Measurements from ENCODE around the gene PPP1R8. TPM values are rescaled to one million over a fixed set of nuclear protein-coding genes. Genes with fewer than 3 reads are reported as not detected.
A peak's percentile ranks its signal among the peaks of the same experiment; 100 is the strongest.

Gene PPP1R8
- total RNA-seq, 1 experiment from 2014 or later: 57.4 TPM

- CTCF ChIA-PET: interaction anchor here (0.7 kb wide), 1 partner anchor 719 kb away, joined by 3 read pairs; no protein-coding TSS in a partner anchor
- Histone ChIP-seq H3K36me3 (ENCODE audit: control insufficient read depth in 1 of 2, insufficient read depth in 2 of 2, low read length in 2 of 2) (no peaks in the 10 kb centered on the region), H4K20me1 (ENCODE audit: insufficient read depth) (no peaks in the 10 kb centered on the region), H3K79me2 (ENCODE audit: insufficient read depth, low read length) (no peaks in the 10 kb centered on the region), H2AFZ (ENCODE audit: low read depth, low read length, poor library complexity, severe bottlenecking) (no peak overlapping the region), H3K4me2 (ENCODE audit: low read length) (peak overlapping the region; percentile 25; the same call in 1 of the 2 replicates), H3K9me2 (ENCODE audit: insufficient read depth) (no peaks in the 10 kb centered on the region), H3K27ac (ENCODE audit: low read depth, low read length) (no peak overlapping the region), H3K27me3 (ENCODE audit: insufficient read depth, low read length) (no peaks in the 10 kb centered on the region), H3K9me3 (ENCODE audit: control insufficient read depth in 1 of 2, insufficient read depth in 1 of 2, low read depth in 1 of 2, low read length in 2 of 2) (no peaks in the 10 kb centered on the region), H3K9ac (ENCODE audit: low read length) (no peak overlapping the region), H3K4me3 (replicated peaks in 1 of 2; ENCODE audit: low read depth in 1 of 2, low read length in 2 of 2) (no peak overlapping the region), H3K4me1 (ENCODE audit: control insufficient read depth in 1 of 2, insufficient read depth in 2 of 2, low read length in 2 of 2) (peaks cover 0 to 9% of the 10 kb centered on the region in 2 experiments; a peak in 2 of 4 replicates)
- RAD21 ChIA-PET (ENCODE audit: low non-redundant PET in 1 of 2, low total read pairs in 2 of 2, uncharacterized antibody in 2 of 2, unreplicated experiment in 2 of 2): no interaction called here
- BruUV-seq (replicated peaks): no TSS peak
- intact Hi-C loops (cut with micrococcal nuclease): no loop called here
- ATAC-seq: no peak
- no peak for TF ChIP-seq CBX3 (IDR thresholded peaks at IDR 0.05; ENCODE audit: low read depth)
- no peak for TF ChIP-seq EZH2 (IDR thresholded peaks at IDR 0.05)
- DNase-seq (ENCODE audit: low read depth, low spot score): no peak
- POLR2A ChIA-PET: interaction anchor here (0.8 kb wide), 1 partner anchor 11 kb away, joined by 3 read pairs; no protein-coding TSS in a partner anchor
These were observed 32.9 kb downstream of the PPP1R8 start for GRCh38 chr1:27863538-27863915.

- TF ChIP-seq REST (IDR thresholded peaks at IDR 0.05; ENCODE audit: low read depth) (no peak), EZH2 (IDR thresholded peaks at IDR 0.05) (no peak), MAX (IDR thresholded peaks at IDR 0.05) (no peak), JUND (IDR thresholded peaks at IDR 0.05) (no peak), POLR2A (IDR thresholded peaks at IDR 0.05; ENCODE audit: borderline replicate concordance, extremely low read depth, insufficient read depth, insufficient read length) (no peak), ELF1 (IDR thresholded peaks at IDR 0.05; ENCODE audit: borderline replicate concordance, low read depth) (no peak), ZFX (IDR thresholded peaks at IDR 0.05) (no peak), EZH2phosphoT487 (IDR thresholded peaks at IDR 0.05; ENCODE audit: borderline replicate concordance) (no peak), ZBTB33 (IDR thresholded peaks at IDR 0.05; ENCODE audit: extremely low read depth, insufficient replicate concordance, low read length) (no peak), CEBPB (IDR thresholded peaks at IDR 0.05; ENCODE audit: low read depth) (no peak), TCF7L2 (IDR thresholded peaks at IDR 0.05; ENCODE audit: borderline replicate concordance, extremely low read depth, insufficient read depth, insufficient read length) (no peak), FOSL1 (IDR thresholded peaks at IDR 0.05; ENCODE audit: low read depth) (no peak)
- H3K9me2 ChIP-seq (ENCODE audit: insufficient read depth): no peaks in the 10 kb centered on the region
- H3K36me3 ChIP-seq (ENCODE audit: control insufficient read depth in 1 of 2, insufficient read depth in 2 of 2, low read length in 2 of 2): no peaks in the 10 kb centered on the region
- H3K79me2 ChIP-seq (ENCODE audit: insufficient read depth, low read length): no peaks in the 10 kb centered on the region
- H3K9ac ChIP-seq (ENCODE audit: low read length): no peak overlapping the region
- no peaks in the 10 kb centered on the region for H3K27me3 ChIP-seq (ENCODE audit: insufficient read depth, low read length)
- no peak overlapping the region for H3K4me2 ChIP-seq (ENCODE audit: low read length)
- intact Hi-C loops (cut with micrococcal nuclease): no loop called here
- ATAC-seq (no peak), DNase-seq (ENCODE audit: low read depth, low spot score) (no peak)
- H3K4me1 ChIP-seq (ENCODE audit: control insufficient read depth in 1 of 2, insufficient read depth in 2 of 2, low read length in 2 of 2): peaks cover 0 to 9% of the 10 kb centered on the region in 2 experiments; a peak in 2 of 4 replicates
- no peaks in the 10 kb centered on the region for H3K9me3 ChIP-seq (ENCODE audit: control insufficient read depth in 1 of 2, insufficient read depth in 1 of 2, low read depth in 1 of 2, low read length in 2 of 2)
- H3K4me3 ChIP-seq (replicated peaks in 1 of 2; ENCODE audit: low read depth in 1 of 2, low read length in 2 of 2): no peak overlapping the region
- CTCF ChIA-PET: interaction anchor here (0.7 kb wide), 1 partner anchor 718 kb away, joined by 3 read pairs; no protein-coding TSS in a partner anchor
- H4K20me1 ChIP-seq (ENCODE audit: insufficient read depth): no peaks in the 10 kb centered on the region
- RAD21 ChIA-PET (ENCODE audit: low non-redundant PET in 1 of 2, low total read pairs in 2 of 2, uncharacterized antibody in 2 of 2, unreplicated experiment in 2 of 2): no interaction called here
- H2AFZ ChIP-seq (ENCODE audit: low read depth, low read length, poor library complexity, severe bottlenecking): no peak overlapping the region
- H3K27ac ChIP-seq (ENCODE audit: low read depth, low read length): no peak overlapping the region
- POLR2A ChIA-PET: no interaction called here
- no TSS peak for BruUV-seq (replicated peaks)
These were observed 33.8 kb downstream of the PPP1R8 start for GRCh38 chr1:27864264-27864895.
